Activated effector memory CD4-positive, alpha-beta T cell treated with anti-CD3 and anti-CD28 coated beads, Interleukin-2, amount 50 U/mL, for 16 hours (primary cell): ENCODE data around the gene P2RY12.

Experiments used
- DNase-seq: peaks from one replicate; pipeline ENCODE4 v3.0.0-alpha.2; 2020

Gene P2RY12

DNA sequence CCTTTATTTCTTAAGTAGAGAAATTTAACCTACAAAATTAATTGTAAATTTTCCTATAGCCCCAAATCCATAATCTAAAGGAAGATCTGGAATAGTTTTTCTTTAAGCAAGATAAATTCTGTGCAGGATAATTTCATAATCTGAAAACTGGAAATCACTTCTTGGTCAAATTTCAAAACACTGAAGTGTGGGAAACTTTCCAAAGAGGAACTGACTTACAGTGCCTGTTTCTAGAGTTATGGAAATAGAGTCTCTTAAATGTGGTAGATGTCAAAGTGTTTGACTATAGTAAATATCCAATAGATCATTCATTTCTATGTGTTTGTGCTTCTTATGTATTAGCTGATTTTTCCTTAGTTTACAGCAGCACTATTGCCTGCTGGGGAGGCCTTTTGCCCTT lies 53.7 kb downstream of the P2RY12 start:
- no peak for DNase-seq

DNA sequence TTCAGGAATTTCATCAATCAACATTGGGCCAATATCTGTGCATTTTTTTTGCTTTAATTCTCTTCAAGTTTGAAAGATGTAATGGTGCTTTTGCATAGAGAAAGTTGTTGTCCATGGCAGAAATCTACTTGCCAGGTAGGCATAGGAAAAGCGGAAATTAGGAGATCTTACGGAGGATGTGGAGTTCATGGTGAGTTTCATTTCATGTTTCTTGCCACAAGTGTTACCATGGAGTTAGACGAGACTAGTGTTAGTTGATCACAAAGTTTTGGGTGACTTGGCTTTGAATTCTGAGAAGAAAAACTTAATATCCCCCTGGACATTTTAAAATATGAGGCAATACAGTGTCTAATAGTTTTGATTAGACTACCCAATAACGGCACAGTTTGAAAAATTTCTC lies 54.2 kb downstream of the P2RY12 start:
- DNase-seq, result no peak

DNA sequence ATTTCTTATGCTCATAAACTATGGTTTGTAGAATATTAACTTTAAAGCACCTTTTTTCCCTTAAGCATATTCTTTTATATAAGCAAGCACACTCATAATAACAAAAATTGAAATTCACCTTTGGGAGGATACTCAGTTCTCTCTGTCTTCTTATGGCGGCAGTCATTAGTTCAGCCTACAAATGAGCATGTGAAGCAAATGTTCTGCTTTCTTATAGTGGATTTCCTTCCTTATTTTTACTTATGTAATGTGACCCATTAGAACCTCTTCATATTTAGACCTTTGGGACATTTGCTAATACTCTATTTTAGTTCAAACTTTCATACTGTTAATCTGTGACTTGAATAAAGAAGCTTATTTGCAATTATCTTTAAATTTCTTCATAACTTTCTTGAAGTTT lies 55.2 kb downstream of the P2RY12 start, which contains the start of gene P2RY13:
Gene P2RY13 (minus strand): TSS at position 187 of the 400 bp plus-strand sequence. CDS start 21 bp downstream, at position 166.
- no peak for DNase-seq

DNA sequence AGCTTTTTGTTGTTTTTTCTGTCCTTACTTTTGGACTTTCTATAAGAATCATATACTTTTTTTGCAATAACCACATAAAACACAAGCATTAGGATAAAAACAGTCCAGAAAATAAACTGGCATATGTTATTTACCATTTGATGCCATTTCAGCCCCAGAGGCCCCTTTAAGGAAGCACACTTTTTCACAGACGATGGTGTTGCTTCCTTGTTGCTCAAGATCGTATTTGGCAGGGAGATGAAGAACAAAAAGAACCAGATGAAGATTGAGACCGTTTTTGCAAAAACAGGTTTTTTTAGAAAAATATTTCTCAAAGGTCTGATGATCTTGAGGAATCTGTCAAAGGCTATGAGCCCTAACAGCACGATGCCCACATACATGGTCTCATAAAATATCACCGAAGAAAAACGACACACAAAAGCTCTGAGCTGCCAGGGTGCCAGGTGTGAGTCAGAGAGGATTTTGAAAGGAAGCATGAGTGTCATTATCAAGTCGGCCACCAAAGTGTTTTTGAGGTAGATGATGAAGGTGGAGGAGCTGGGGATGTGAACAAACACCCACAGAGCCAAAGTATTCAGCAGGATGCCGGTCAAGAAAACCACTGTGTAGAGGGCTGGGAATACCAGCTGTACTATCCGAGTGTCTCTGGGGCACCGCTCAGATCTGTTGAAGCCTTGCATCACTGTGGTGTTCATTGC lies 56.1 kb downstream of the P2RY12 start:
- no peak for DNase-seq

DNA sequence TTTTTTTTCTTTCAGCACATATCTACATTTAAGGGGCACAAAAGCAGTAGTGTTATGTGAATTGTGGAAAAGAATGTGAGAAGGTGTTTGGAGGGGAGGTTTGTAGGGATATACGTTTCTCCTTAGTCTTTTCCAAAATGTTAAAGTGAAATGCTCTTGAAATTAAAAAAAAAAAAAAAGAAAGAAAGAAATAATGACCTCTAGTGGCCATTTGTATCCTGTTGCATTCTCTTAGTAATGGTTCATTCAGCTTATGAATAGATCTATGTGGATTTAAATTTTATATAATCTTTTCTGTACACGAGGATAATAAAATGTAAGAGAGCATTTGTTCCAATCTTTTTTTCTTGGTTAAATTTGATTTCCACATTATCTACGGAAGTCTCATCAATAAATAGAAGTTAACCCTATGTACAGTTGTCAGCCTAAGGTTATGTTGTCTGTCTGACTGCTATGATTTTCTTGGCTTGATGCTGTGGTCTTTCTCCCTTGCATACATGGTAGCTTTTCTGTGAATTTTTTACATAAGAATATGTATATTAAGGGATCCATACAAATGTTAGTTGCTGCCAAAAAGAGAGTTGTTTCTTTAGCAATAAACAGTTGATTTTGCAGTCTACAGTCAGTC lies 56.9 kb downstream of the P2RY12 start:
- DNase-seq, result no peak

DNA sequence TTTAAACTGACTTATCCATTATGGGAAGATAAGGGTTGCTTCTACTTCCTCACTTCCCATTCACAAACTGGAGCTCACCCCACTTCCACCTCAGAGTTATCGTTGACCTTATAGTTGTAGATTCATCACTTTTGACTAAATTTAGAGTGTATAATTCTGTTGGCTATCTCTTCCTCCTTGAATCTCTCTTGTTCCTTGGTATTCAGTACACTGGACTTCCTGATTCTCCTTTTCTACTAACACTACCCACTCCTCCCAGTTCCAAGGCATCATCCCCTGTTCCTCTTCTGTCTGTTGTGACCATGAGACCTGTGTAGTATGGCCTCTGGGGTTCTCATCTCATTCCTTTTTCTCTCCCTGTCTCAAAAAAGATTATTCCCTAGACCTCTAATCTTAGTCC lies 62.0 kb downstream of the P2RY12 start:
- DNase-seq, result no peak

DNA sequence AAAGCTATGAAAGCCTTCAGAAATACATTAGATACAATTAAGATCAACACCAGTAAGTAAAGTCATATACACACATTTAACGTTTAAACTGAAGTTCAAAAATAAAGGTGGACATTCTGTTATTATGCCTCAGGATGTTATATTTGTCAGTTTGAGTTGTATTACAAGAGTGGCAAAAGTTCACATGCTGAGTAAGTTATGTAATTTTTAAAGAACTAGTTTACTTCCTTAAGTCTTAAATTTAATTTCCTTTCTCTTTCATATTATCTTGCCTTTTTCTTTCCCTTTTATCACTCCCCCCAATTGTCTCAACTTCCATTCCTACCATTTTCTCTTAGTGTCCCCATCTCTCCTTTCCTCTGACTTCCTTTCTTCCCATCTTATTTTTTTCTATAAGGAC lies 63.0 kb downstream of the P2RY12 start:
- DNase-seq, result no peak

DNA sequence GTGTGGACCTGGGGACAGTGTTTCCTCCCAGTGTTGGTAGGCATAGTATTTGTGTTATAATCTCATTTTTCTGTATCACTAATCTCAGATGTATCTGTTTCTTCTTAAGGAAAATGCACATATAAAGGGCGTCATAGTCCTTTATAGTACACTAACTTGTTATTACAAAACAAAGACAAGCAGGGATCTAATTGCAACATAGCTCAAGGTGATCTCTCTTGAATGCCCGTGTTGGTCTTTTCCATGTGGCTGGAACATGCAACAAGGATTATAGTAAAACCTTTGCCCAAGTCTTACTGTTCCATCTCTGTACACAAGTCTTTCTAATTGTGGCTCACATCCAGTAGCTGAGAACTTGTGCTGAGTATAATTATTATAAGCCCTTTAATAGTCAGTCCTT lies 64.4 kb downstream of the P2RY12 start:
- DNase-seq, result no peak

DNA sequence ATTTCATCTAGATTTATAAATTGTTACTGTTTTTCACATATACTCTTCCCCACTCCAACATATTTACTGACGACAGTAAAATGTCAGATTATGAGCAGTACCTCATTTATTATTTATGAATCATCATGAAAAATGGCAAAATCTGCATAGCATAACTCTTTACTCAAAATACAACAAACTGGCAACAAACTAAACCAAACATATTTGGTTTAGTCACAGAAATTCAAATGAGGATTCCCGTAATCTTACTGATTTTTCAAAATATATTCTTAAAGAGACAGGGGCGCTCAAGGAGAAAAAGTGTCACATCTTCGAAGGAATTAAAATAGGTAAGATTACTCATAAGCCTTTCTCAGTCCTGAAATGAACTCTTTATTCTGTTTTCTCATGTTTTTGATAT lies 64.9 kb downstream of the P2RY12 start:
- DNase-seq, result no peak

DNA sequence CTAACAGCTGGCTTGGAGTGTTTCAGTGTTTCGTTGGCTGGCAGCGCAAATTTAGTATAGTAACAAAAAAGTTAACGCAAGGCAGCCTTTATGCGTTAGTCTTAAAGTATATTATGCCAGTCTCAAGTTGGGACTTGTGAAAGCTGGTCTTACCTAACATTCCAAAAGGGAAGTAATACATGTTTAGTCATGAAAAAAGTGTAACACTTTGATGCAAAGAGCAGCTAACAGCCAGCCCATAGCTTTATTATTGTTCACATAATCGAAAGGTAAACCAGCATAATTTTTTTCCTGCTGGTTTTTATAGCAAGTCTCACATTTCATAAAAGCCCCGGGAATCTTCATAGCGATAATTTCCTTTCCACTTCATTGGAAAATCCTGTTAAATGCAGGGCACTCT lies 65.6 kb downstream of the P2RY12 start:
- DNase-seq, result no peak

DNA sequence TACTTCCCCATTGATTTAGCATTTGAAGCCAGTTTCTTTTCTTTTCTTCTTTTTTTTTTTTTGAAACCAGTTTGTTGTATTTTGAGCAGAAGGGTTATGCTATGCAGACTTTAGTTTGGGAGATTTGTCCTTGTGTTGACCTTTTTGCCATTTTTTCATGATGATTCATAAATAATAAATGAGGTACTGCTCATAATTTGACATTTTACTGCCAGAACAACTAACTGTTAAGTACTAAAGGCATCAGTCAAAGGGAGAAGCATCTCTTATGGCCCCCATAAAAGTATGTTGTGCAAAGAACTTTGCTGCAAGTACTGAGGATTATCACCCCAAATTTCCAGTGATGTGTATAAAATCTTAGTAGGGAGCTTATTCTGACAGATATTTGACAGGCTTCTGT lies 66.2 kb downstream of the P2RY12 start:
- no peak for DNase-seq

DNA sequence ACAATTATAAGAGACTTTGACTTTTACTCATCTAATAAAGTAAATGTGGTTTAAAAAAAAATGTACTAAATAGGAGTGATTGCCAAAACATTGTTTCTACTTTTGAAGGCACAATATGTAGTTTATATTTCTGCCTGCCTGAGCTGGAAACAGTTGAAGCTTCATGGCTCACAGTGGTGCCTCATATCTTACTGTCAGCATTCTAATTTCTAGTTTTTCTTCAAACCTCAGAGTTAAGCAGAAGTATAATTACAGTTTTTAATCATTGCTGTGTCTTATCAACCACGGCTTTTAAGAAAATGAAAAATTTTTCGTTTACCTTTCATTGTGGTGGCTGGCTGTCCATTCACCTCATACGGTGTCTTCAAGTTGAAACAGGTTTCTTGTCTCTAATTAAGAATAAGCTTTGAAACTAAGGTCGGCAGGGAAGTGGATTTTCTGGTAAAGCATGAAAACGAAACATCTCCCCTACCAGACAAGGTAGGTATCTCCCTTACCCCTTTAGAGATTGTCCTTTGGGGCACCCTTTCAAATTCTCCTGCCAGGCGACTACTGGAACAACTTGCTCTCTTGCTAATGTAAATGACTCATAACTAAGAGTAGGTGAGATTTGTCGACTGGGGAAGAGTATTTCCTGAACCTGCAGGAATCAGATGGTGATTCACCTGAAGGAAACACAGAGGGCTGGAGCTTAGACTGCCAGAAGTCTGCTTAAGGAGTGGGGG lies 68.1 kb downstream of the P2RY12 start, which contains the start of gene GPR87:
Gene GPR87 (minus strand): TSS at position 554 of the 725 bp plus-strand sequence. CDS start 16,720 bp downstream, outside the sequence.
- DNase-seq, result no peak

DNA sequence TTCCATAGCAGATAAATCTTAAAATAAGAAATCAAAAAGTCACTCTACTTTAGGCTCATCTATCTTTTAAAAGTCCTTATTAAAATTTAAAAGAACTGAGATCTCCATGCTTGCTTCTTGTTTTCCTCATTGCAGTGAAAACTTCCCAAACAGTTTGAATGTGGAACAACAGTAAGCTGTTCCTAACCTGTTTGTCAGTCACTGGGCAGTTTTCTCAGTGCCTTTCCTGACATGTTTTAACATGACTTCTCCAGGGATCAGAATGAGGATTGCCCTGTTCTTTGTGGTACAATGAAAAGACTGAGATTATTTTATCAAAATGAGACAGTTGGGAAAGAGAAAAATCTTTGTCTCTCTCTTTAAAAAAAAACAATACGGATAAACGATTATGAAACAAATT lies 68.7 kb downstream of the P2RY12 start:
- DNase-seq, result no peak

DNA sequence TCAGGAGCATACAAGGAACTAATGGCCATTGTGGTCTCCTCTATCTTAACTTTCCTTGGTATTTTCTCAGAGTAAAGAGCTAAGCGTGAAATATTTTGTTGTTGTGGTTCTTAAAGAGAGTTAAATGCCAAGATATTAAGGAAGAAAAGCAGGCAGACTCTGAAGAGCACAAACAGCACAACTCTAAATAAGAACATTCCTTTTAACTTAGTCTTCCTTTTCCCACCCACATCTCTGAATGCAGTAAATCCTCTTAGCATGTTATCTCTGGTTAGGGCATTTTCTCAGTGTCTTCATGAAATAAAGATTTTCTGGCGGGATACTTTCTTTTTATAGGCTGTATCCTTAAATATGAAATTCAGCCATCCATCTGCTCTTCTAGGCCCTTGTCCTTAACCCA lies 69.4 kb downstream of the P2RY12 start:
- no peak for DNase-seq

DNA sequence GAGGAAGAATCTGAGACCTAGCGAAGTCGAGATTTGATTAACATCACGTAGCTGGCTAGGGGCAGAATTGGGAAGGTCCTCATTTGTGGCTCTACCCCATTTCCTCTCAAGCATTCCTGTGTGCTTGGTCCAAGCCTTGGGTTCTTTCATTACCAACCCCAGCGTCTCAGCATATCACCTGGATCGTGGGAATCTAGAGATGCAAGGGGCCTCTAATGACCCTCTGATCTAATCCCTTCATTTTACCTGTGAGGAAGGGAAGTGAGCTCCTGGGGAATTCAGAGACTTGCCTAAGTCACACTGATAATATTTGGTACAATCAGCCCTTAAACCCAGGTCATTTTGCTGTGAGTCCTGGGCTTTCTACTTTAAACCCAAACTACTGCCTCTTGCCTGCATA lies 70.0 kb downstream of the P2RY12 start:
- no peak for DNase-seq

DNA sequence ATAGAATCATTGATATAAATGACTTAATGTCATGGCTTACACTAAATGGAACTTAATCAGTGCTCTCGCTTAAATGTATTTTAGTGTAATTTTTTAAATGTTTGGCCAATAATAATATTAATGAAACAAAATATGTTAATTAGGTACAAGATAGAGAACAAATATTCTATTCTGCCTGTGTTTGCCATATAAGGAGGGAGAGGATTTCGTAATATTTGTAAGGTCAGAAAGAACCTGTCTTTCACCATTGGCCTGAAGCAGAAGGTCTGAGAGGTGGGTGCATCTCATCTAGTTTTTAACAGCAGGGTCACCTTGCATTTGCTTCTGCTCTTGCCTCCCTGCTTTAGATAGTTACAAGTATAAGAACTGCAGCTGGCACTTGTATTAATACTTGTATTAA lies 70.4 kb downstream of the P2RY12 start:
- no peak for DNase-seq

DNA sequence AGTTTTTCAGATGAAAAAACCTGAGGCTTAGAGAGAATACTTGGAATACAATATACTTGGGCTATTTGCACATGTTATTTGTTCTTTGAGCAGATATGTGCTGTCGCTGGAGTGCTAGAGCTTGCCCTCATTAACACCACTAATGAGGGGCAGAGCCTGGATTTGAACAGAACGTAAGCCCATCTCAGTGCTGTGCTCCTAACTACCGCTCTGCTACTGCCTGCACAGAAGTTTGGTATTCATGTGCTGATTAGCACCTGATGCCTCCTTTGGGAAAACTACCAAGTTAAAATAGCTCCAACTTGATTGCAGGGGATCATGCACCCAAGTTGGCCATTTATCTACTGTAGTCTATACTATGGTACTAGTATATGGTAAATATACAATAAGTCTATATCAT lies 71.6 kb downstream of the P2RY12 start:
- no peak for DNase-seq

DNA sequence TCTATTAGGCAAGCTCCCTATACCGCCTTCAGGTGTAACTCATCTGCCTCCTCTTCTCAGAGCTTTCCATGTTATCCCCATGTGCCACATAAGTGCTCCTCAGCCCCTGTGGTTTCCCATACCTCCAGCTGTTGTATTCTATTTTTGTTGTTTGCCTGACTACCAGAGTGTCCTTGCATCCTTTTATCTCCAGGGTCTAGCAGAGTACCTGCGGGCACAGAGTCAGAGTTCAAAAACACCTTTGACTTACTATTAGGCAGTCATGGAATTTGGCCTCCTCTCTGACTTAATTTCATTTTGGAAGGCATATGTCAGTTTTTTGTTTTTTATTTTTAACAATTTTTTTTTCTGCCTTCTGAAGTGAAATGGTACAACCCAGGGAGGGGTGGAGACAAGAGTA lies 75.0 kb downstream of the P2RY12 start:
- no peak for DNase-seq

DNA sequence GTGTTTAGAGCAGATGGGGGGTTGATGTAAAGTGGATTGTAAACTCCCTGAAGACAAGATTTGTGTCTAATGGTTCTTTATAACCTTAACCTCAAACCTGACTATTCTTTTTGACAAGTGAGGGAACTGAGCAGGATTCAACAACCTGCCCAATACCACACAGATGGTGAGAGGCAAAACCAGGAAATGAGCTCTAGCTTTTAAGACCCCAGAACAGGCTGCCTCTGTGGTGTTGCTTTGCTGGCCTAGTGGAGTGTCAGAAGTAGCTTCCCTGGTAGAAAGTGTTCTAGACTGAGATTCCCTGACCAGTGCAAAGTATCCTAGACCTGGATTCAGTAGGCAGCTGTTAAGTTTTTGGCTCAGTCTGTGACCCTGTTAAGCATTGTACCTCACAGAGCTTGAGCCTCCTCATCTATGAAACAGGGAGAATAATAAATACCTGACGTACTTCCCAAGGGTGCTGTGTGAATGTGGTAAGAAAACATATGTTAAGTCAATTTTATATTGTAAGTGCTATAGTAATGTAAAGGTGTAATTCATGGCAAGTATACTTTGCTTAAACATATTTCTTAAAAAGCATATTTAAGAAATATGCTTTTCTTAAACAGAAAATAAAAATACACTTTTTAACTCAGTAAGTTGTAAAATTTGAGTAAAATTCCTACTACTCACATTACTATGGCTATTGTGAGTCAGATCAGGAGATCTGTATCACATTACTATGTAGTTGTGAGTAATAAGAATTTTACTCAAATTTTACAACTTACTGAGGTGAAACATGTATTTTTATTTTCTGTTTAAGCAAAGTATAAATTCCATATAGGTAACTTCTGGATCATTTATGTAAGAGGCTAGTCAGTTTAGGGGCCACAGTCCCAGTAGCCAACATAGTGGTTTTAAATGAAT lies 76.7 kb downstream of the P2RY12 start:
- DNase-seq, result no peak

DNA sequence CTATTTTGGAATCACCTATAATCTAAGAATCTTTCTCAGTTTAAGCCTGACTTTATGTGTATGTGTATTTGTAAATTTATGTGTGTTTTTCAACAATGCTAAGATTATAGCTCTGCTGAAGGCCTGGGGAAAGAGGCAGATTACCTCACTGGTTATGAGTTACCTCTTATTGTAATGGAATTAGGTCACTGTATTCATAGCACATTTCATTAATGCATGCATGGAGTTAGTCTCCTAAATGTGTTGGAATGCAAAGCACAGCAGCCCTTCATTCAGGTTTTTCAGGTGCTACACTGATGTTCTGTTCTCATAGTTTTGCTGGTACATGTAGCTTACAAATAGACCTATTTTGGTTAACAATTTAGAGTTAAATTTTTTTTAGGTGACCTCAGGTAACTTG lies 77.4 kb downstream of the P2RY12 start:
- DNase-seq, result no peak

DNA sequence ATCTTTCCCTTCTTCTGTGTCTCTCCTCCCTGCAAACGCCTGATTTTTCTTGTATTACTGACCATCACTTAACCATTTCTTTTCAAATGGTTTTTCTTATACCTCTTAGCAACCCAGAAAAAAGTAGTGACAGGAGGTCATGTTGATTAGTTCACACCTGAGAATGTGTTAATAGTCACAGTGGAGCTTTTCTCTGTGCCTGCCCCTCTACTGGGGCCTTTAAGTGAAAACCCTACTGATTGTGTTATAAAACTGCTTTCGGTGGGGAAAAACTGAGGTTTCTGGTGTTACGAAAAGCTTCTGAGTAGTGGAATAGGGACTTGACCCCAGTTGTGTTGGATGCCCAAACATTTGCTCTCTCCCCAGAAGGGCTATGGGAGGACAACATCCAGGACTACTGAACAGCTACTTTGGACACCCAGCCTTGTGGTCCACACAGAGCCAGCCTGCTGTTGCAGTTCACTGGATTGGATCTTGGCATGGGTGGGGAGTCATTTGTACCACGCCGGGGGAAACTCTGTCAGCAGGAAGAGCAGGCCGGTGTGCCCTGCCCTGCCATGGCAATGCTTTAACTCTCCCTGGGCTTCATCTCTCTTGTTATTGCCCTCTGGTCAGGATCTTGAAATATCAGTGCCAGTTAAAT lies 78.3 kb downstream of the P2RY12 start:
- no peak for DNase-seq

DNA sequence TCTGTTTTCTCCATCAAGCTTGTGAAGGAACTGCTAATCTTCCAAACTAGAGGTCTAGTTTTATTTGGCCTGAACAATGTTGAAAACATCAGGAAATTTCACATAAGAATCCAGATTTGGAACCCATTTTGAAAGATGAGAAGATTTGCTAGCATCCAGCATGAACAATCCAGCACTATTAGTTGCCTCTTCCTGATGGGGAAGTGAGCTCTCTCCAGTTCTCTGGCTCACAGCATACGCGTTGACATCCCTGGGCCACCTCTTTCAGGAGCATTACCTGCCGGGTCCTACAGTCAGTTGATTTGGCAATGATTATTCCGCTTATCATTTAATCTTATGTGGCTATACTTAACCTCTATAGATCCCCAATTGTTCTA lies 78.8 kb downstream of the P2RY12 start:
- no peak for DNase-seq
